ENCODE measurements around the gene BNIP1.
"Not testable (repeated sequence)": the region's sequence is repeated elsewhere in the genome, so short reads cannot be mapped to it uniquely, and the experiment has no call there.

Gene BNIP1

DNA sequence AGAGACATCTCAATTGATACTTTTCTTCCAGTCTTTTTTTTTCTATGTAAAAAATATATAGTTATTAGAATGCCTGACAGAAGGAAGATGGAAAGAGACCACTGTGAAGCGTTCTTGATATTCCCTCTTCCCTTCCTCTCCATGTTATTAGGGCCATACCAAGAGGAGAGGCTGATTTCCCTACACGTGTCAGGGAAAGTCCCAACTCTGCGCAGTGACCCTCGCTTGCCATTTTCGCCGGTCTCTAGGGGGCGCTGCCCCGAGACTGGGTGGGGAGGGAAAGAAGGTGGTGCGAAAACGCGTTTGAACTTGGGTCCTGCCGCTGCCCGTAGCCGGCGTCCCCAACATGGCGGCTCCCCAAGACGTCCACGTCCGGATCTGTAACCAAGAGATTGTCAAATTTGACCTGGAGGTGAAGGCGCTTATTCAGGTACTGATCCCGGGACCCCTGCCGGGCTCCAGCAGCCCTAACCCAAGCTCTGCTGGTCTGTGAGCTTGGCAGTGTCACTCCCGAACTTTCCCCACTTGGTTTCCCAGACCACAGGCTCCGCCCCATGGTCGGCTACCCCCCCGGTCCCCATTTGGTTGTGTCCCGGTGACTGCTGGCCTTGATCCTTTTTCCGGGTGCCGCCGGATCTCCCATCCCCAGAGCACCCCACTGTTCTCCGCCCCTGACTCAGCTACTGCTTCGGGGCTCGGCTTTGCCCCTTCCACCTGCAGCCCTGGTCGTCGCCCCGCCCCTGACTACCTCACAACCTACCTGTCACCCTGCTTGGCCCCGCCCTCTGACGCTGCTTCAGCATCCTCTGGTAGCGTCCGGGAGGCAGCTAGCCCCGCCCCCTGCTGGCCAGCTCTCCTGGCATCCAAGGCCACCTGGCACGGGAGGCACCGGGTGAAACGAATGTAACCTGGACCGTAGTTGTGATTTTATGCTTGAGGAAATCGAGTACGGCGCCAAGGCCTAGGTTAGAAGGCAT is at the start of gene BNIP1:
Gene BNIP1, plus strand, starts transcription at position 332 of the 977 bp plus-strand sequence. Its CDS starts 15 bp downstream, at position 347.
- DNase-seq: peak; percentile 90 to 91

DNA sequence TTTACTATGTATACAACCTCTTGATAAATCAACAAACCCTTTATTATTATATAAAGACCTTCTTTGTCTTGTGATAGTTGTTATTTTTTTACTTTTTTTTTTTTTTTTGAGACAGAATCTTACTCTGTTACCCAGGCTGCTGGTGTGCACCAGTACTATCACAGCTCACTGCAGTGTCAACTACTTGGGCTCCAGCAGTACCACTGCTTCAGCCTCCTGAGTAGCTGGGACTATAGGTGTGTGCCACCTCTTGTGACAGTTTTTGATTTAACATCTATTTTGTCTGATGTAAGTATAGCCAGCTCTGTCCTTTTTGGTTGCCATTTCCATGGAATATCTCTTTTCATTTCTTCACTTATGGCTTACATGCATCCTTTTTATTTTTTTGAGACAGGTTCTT is 45.5 kb upstream of the BNIP1 start:
- no peak for DNase-seq

- no peak for DNase-seq
Observed at GRCh38 chr5:173099461-173099860, 44.9 kb upstream of the BNIP1 start.

DNA sequence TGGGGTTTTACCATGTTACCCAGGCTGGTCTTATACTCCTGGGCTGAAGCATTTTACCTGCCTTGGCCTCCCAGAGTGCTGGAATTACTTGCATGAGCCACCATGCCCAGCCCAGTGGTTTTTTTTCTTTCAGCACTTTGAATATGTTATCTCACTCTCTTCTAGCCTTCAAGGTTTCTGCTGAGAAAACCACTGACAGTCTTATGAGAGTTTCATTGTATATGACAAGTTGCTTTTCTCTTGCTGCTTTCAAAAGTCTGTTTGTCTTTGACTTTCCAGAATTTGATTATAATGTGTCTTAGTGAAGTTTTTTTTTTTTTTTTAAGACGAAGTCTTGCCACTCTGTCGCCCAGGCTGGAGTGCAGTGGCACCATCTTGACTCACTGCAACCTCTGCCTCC is 43.1 kb upstream of the BNIP1 start:
- DNase-seq: no peak

DNA sequence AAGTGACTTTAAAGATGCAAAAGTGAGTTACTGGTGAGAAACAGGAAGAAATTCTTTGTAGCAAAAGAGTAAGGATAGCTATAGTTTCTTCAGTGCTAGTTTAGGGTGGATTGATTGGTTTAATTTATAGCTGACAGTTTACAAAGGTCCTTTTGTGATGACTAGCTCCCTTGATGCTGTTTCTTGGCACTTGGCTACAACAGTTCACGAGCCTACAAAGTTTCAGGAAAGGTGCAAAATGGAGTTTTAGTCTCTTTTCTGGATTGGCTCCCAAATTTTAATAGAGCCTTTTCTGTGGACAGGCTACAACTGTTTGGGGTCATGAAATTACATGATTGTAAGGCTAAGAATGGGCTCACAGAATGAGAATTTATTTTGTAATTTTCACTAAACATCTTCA is 40.9 kb upstream of the BNIP1 start:
- no peak for DNase-seq

- DNase-seq: peak in 1 of 2 experiments; percentile 15
Observed at GRCh38 chr5:173108914-173109313, 35.4 kb upstream of the BNIP1 start.

DNA sequence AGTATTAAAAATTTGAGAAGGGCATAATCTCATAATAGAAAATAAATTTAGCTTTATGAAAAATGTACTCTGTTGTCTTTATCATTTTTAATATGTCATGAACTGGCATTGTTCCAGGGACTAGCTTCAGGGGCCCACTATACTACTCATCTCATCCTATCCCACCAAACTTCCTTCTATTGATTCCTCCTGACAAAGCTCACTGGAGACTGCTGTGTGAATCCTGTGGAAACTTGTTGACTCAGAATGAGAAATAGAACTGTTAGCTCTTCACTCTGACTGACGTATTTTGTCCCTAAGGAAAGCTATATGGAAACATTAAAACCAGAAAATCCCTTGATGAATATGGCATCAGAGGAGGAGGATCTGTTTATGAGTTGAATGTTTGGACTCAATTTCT is 29.8 kb upstream of the BNIP1 start:
- DNase-seq: no peak

DNA sequence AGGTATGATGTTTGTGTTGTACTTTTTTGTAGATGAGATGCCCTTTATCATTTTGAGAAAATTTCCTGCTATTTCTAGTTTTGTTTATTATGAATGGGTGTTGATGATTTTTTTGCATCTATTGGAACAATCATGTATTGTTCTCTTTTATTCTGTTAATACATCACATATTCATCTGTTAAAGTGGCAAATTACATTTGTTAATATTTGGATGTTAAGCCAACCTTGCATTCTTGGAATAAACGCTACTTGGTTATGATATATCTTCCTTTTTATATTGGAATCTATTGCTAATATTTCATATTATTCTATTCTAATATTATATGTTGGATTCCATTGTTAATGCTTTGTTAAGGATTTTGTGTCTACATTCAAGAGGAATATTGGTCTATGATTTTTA is 24.6 kb upstream of the BNIP1 start:
- no peak for DNase-seq

DNA sequence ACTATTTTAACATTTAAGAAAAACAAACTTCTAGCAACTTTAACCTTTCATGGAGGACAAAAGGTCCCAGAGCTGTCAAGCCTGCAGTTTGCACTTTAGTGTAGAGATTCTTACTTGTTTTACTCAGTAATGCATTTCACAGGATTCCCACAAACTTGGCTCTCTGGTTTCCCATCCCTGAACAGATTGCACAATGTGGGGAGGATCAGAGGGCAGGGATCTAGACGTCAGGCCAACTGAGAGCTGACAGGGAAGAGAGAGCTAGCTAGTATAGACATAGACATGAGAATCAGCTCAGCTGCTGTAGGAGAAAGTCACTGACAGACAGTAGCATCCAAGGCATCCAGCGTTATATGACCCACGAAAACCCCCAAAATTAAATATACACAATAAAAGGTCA is 20.9 kb upstream of the BNIP1 start:
- DNase-seq: no peak

- DNase-seq: not testable (repeated sequence)
Observed at GRCh38 chr5:173132166-173132565, 12.2 kb upstream of the BNIP1 start.

- DNase-seq: no peak
Observed at GRCh38 chr5:173138707-173139106, 5.6 kb upstream of the BNIP1 start.

DNA sequence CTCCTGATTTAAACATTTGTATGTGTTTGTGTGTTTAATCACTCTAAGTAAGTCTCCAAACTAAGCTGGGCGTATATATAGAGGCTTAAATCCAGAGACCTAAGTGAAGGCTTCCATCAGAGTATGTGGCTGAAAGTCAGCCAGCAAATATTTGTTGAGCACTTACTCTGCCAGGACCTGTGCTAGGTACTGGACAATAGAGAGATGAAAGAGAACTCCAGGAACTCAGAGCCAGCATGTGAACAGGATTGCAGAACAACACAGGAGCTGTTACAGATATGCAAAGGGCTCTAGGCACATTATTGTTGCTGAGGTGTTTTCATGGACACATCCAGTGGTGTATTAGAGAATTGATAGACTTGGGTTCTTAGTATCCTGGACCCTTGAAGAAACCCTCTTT is 4.7 kb upstream of the BNIP1 start:
- DNase-seq: no peak

- DNase-seq: no peak
Observed at GRCh38 chr5:173140769-173141168, 3.6 kb upstream of the BNIP1 start.

DNA sequence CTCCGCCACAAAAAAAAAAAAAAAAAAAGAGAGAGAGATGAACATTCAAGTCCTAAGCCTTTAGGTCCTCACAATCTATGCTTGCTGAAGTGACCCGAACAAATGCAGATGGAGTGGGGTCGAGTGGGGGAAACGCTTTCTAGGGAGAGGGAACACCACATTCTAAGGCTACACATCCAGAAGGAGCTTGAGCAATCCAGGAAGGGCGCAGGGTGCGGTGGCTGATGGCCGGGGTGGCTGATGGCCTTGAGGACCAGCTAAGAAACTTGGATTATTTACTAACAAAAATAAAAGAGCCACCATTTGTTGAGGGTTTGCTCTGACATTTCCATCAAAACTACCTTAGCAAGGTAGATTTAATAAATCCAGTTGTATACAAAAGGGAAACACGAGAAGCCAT is 764 bp upstream of the BNIP1 start:
- DNase-seq: no peak

DNA sequence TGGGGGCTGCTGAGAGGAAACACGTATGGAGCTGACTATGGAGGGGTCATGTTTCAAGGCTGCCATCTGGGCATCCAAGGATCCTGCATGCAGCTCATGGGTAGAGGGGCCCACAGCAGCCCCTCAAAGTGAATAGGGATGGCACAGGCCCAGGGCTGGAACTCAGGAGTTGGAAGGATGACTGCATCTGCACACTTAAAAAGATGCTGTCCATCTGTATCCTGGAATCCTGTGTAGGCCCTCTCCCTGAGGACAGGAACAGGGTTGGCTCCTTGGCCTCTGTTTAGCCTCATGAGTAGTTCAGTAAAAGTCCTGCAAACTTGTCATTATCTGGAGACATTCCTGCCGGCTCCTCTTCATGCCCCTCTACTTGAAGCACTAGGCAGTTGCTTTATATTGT is 4.0 kb downstream of the BNIP1 start:
- no peak for DNase-seq

DNA sequence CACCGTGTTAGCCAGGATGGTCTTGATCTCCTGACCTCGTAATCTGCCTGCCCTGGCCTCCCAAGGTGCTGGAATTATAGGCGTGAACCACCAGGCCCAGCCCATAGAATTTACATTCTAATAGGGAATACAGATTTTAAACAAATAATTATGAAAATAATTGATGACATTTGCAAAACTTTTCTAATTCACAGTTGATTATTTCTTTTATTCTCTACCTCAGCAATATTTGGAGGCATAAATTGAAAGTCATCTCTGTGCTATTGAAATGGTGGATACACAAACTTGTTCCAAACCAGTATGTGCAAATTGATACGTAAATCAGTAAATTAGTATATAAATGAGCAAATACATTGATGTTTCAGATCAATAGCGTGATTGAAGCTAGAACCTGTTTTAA is 8.2 kb downstream of the BNIP1 start:
- no peak for DNase-seq

DNA sequence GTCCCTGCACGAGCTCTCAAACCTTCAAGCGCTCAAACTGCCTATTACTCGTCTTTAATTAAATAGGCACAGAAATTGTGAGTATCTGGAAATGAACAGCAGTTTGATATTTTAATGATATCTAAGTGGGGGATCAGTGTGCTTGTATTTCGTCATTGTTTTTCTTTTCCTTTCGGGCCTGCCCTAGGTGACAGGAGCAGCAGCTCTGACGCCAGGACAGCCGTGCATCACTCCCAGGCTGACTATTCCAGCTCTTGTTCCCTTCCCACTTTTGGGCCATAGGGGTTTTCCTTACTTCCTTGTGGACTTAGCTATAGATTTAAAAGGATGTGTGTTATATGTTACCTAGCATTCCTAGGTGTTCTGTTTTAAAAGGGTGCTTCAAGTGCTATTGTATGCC is 9.5 kb downstream of the BNIP1 start:
- DNase-seq: no peak

DNA sequence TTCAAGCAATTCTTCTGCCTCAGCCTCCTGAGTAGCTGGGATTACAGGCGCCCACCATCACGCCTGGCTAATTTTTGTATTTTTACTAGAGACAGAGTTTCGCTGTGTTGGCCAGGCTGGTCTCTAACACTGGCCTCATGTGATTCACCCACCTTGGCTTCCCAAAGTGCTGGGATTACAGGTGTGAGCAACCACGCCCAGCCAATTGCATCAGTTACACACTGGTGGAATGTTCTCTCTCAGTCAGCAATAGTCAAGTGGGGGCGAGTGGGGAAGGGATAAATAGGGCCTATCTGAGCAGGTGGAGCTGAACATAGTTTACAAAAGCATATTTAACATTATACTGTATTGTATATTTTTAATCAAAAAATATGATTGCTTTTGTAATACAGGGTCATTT is 10.3 kb downstream of the BNIP1 start:
- DNase-seq: not testable (repeated sequence)

DNA sequence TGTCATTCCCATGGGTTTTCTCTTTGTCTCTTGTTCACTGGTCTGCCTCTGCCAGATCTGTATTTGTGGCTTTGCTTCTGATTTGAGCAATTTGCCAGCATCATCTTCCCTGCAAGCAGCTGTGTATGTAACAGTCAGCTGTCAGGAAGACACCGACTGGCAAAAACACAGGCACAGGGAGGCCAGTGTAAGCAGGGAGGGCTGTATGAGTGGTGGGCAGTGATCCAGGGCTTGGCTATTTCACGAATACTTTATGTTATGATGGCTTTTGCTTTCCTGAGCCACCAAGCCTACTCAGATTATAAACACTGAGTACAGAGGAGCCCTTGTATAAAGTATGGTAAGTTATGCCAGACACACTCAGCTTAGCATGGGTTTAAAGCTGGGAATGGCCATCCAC is 11.6 kb downstream of the BNIP1 start:
- no peak for DNase-seq

DNA sequence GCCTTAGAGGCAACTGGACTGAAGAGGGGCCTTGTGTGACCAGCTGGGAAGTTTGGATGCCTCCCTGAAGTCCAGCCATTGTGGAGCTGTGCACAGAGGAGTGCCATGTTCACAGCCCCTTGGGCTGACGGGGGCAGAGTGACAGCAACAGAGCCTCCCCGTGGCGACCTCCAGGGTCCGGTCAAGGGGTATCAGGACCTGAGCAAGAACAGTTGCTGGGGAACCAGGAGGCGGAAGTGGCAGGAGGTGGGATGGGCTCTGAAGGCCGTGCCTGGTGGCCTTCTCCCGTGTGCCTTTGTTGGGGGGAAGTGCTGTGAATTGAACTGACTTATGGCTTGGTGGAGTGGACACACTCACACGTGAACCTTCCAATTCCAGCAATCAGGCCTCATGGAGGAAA is 14.0 kb downstream of the BNIP1 start:
- DNase-seq: no peak

DNA sequence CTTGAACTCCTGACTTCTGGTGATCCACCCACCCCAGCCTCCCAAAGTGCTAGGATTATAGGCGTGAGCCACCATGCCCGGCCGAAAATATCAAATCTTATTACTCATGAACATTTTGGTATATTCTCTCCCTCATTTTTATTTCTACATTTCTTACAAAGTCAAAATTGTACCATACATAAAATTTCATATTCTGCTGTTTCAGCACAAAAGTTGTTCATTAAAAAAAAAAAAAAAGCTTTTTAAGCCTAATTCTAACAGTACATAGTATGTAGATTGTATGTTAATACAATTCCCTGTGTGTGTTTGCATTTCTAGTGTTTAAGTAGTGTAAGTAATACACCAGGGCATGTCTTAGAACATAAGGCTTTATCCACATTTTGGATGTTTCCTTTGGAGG is 14.9 kb downstream of the BNIP1 start:
- DNase-seq: no peak

- no peak for DNase-seq
Observed at GRCh38 chr5:173161148-173161547, 16.8 kb downstream of the BNIP1 start.

GRCh38 chr5:173163219-173163618 is 18.9 kb downstream of the BNIP1 start:
- no peak for DNase-seq

DNA sequence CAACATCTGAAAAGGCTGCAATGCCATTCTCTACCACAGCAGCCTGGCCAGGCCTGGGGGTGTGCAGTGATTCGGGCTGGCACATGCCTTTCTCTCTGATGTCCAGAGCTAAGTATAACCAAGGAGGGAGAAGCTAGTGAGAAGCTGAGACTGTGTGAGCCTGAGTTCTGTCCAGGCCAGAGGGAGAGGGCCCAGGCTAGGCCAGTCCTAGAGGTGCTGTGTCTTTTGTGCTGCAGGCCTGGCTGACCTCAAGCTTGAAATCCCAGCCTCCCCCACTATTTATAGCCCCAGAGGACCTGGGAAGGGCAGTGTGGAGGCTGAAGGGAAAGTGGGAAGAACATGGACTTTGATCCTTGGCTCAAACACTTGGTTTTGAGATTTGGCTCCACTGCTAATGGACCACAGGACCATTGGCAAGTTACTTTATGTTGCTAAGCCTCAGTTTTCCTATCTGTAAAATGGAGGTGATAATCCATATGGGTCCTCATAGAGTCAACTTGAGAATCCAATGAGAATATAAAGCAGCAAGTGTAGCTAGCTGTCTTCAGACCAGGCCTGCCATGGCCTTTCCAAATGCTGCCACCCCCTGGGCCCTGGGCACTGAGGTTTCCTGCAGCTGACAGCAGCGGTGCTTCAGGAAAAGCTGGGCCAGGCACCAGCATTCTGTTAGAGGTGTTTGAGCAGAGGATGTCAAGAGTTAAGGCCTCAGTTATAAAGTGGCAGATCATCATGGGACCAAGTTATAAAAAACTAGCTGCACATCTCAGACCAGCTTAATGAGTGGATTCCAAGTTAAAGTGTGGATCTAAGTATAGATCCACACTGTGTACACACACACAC is 21.1 kb downstream of the BNIP1 start:
- DNase-seq: no peak

All from NCI-H187 (cell line).